Activated T-helper 1 cell treated with anti-CD3 and anti-CD28 coated beads, Interleukin-12 subunit alpha, Interleukin-12 subunit beta, Interleukin-2, Interleukin-4 antibody, amounts not matched to agents 30 ng/mL and 10 ng/mL and 1 ng/mL, durations not matched to agents 14 hours and 24 hours and 36 hours (primary cell): ENCODE data around the gene OR1E2. TPM values are rescaled to one million over a fixed set of nuclear protein-coding genes. Genes with fewer than 3 reads are reported as not detected.

Experiments
- total RNA-seq: library from RNA; stranded (reverse); gene quantifications from 2 replicates; pipeline ENCODE4 v1.2.3, GENCODE V29; 2022

OR1E2 gene
- total RNA-seq, 1 donor from 2014 or later: not detected

Other genes with a start within 250 kb of the OR1E2 start
- gene OR1A2, start 236.3 kb downstream of the OR1E2 start, total RNA-seq: not detected in 2 replicates
- gene OR1A1, start 226.2 kb downstream of the OR1E2 start, total RNA-seq: not detected in 2 replicates
- not detected in 2 replicates for gene OR3A1, start 135.5 kb downstream of the OR1E2 start, total RNA-seq
- gene OR3A2, start 47.5 kb downstream of the OR1E2 start, total RNA-seq: 0.24 and 0.47 TPM in 2 replicates
- not detected in 2 replicates for gene OR1E1, start 35.4 kb downstream of the OR1E2 start, total RNA-seq
- gene OR3A3, start 22.5 kb downstream of the OR1E2 start, total RNA-seq: not detected in 2 replicates
- gene SPATA22, start 38.0 kb upstream of the OR1E2 start, total RNA-seq: not detected in 2 replicates
- gene ASPA, start 42.2 kb upstream of the OR1E2 start, total RNA-seq: not detected in 2 replicates
- 0.26 and 0.51 TPM in 2 replicates for gene TRPV3, start 124.0 kb upstream of the OR1E2 start, total RNA-seq
- 7.5 and 8.3 TPM in 2 replicates for gene TRPV1, start 175.6 kb upstream of the OR1E2 start, total RNA-seq
- gene SHPK, start 202.4 kb upstream of the OR1E2 start, total RNA-seq: 20.0 and 21.5 TPM in 2 replicates
- gene CTNS, start 202.9 kb upstream of the OR1E2 start, total RNA-seq: 47.5 and 55.3 TPM in 2 replicates
- 29.3 and 30.1 TPM in 2 replicates for gene TAX1BP3, start 234.7 kb upstream of the OR1E2 start, total RNA-seq
- 63.6 and 73.3 TPM in 2 replicates for gene EMC6, start 235.0 kb upstream of the OR1E2 start, total RNA-seq